GM23338 (cell line): ENCODE measurements around the gene FSD1. TPM values are rescaled to one million over a fixed set of nuclear protein-coding genes. Genes with fewer than 3 reads are reported as not detected.

Experiments
- ATAC-seq: fragments of 200-7000 bp; cut with Tn5 transposase; 3 replicates; pipeline ENCODE4 v1.9.1; 2020
- DNase-seq: peaks from one replicate; pipeline ENCODE4 v3.0.0-alpha.2; 2015; ENCODE audit warnings: low spot score
- H2AFZ ChIP-seq: fragments of 200-600 bp; sonication (generic); 2 replicates; pipeline ENCODE4 v1.8.0; 2016; ENCODE audit warnings: antibody characterized with exemption, mild to moderate bottlenecking, moderate library complexity
- H3F3A ChIP-seq: fragments of 200-600 bp; sonication (generic); replicated peaks from 2 replicates; pipeline ENCODE4 v1.8.0; 2017; ENCODE audit warnings: antibody characterized with exemption, mixed run types, low read depth
- H3K27ac ChIP-seq: fragments of 200-600 bp; sonication (generic); 2 replicates; pipeline ENCODE4 v1.6.1; 2016; ENCODE audit warnings: low read depth
- H3K27me3 ChIP-seq: fragments of 200-600 bp; sonication (generic); 2 replicates; pipeline ENCODE4 v1.8.0; 2016; ENCODE audit warnings: mild to moderate bottlenecking, mixed run types, moderate library complexity; ENCODE audit not compliant: insufficient read depth
- H3K36me3 ChIP-seq: fragments of 200-600 bp; sonication (generic); 2 replicates; pipeline ENCODE4 v1.8.0; 2016; ENCODE audit warnings: mild to moderate bottlenecking; ENCODE audit not compliant: insufficient read depth
- H3K4me1 ChIP-seq: fragments of 200-600 bp; sonication (generic); 2 replicates; pipeline ENCODE4 v1.8.0; 2016; ENCODE audit warnings: mild to moderate bottlenecking, moderate library complexity; ENCODE audit not compliant: insufficient read depth
- H3K4me2 ChIP-seq: fragments of 200-600 bp; sonication (generic); 2 replicates; pipeline ENCODE4 v1.7.1; 2017; ENCODE audit warnings: mixed run types
- H3K4me3 ChIP-seq: fragments of 200-600 bp; sonication (generic); 2 replicates; pipeline ENCODE4 v1.6.1; 2016; ENCODE audit warnings: mixed run types
- H3K79me2 ChIP-seq: fragments of 200-600 bp; sonication (generic); replicated peaks from 2 replicates; pipeline ENCODE4 v1.8.0; 2017; ENCODE audit warnings: mild to moderate bottlenecking; ENCODE audit not compliant: insufficient read depth
- H3K9me2 ChIP-seq: fragments of 200-600 bp; sonication (generic); 2 replicates; pipeline ENCODE4 v1.8.0; 2017; ENCODE audit not compliant: insufficient read depth
- H4K20me1 ChIP-seq: fragments of 200-600 bp; sonication (generic); replicated peaks from 2 replicates; pipeline ENCODE4 v1.8.0; 2017; ENCODE audit warnings: mild to moderate bottlenecking; ENCODE audit not compliant: insufficient read depth
- H3K27ac Mint-ChIP-seq: 2 replicates; pipeline ENCODE4 v1.8.0; 2020; ENCODE audit warnings: inconsistent platforms, mild to moderate bottlenecking, moderate library complexity, mixed read lengths
- H3K27me3 Mint-ChIP-seq: 3 replicates; pipeline ENCODE4 v1.8.0; 2022; ENCODE audit warnings: low read depth, mild to moderate bottlenecking, moderate library complexity, mixed read lengths, inconsistent platforms; ENCODE audit not compliant: insufficient read depth, poor library complexity
- H3K36me3 Mint-ChIP-seq: 3 replicates; pipeline ENCODE4 v1.8.0; 2021; ENCODE audit warnings: low read depth, mild to moderate bottlenecking, inconsistent platforms, moderate library complexity, mixed read lengths
- H3K4me1 Mint-ChIP-seq: 3 replicates; pipeline ENCODE4 v1.8.0; 2020; ENCODE audit warnings: mild to moderate bottlenecking, inconsistent platforms, mixed read lengths
- H3K4me3 Mint-ChIP-seq: 3 replicates; pipeline ENCODE4 v1.8.0; 2021; ENCODE audit warnings: moderate library complexity, mild to moderate bottlenecking, inconsistent platforms, mixed read lengths
- H3K9me3 Mint-ChIP-seq: 3 replicates; pipeline ENCODE4 v1.8.0; 2020; ENCODE audit warnings: moderate library complexity, mild to moderate bottlenecking, inconsistent platforms, mixed read lengths
- CREB1 ChIP-seq: fragments of 250-450 bp; sonication (Bioruptor Pico); IDR thresholded peaks from 2 replicates; pipeline ENCODE4 v1.5.0; 2020; ENCODE audit warnings: low read depth, mild to moderate bottlenecking, moderate library complexity
- CTCF ChIP-seq, 2 experiments: fragments of 200-600 bp in 1 of 2; sonication (generic) in 1 of 2; conservative IDR thresholded peaks; 2 replicates each; pipeline versions ENCODE4 v1.5.1 to v1.6.1; 2016 to 2017; ENCODE audit warnings: antibody characterized with exemption in 2 of 2, low read depth in 2 of 2, mild to moderate bottlenecking in 2 of 2, moderate library complexity in 1 of 2
- ETS1 ChIP-seq: IDR thresholded peaks from 2 replicates; pipeline ENCODE4 v1.6.1; 2016; ENCODE audit warnings: antibody characterized with exemption
- EZH2 ChIP-seq: fragments of 200-600 bp; sonication (generic); IDR thresholded peaks from one replicate; pipeline ENCODE4 v1.8.0; 2017; ENCODE audit warnings: antibody characterized with exemption, mild to moderate bottlenecking, low read depth; ENCODE audit not compliant: unreplicated experiment
- EZH2phosphoT487 ChIP-seq: fragments of 200-600 bp; sonication (generic); IDR thresholded peaks from one replicate; pipeline ENCODE4 v1.8.1; 2018; ENCODE audit warnings: antibody characterized with exemption; ENCODE audit not compliant: unreplicated experiment
- NANOG ChIP-seq: IDR thresholded peaks from 2 replicates; pipeline ENCODE4 v1.6.1; 2016; ENCODE audit warnings: antibody characterized with exemption, borderline replicate concordance
- POLR2AphosphoS5 ChIP-seq: IDR thresholded peaks from 2 replicates; pipeline ENCODE4 v1.6.1; 2016; ENCODE audit warnings: antibody characterized with exemption, low read depth
- REST ChIP-seq: IDR thresholded peaks from one replicate; pipeline ENCODE4 v1.6.1; 2018; ENCODE audit warnings: antibody characterized with exemption; ENCODE audit not compliant: unreplicated experiment
- STAT1 ChIP-seq: IDR thresholded peaks from one replicate; pipeline ENCODE4 v1.6.1; 2016; ENCODE audit warnings: antibody characterized with exemption; ENCODE audit not compliant: unreplicated experiment
- ZNF114 ChIP-seq: fragments of 250-450 bp; sonication (Bioruptor Pico); IDR thresholded peaks from 2 replicates; pipeline ENCODE4 v1.5.0; 2020; ENCODE audit warnings: mild to moderate bottlenecking, moderate library complexity
- ZNF331 ChIP-seq: fragments of 250-450 bp; sonication (Bioruptor Pico); IDR thresholded peaks from 2 replicates; pipeline ENCODE4 v1.5.0; 2020; ENCODE audit warnings: low read depth, mild to moderate bottlenecking, moderate library complexity
- ZNF462 ChIP-seq: fragments of 250-450 bp; sonication (Bioruptor Pico); IDR thresholded peaks from 2 replicates; pipeline ENCODE4 v1.5.0; 2020; ENCODE audit warnings: mild to moderate bottlenecking, moderate library complexity
- polyA plus RNA-seq: library from polyadenylated mRNA; unstranded; fragments of >200 nt; fragmentation: Nextera tagmentation; extraction: Ambion mirVana; gene quantifications from 2 replicates; pipeline ENCODE4 v1.2.1, GENCODE V29; 2016
- total RNA-seq: library from RNA; depleted of rRNA; stranded (reverse); fragments of >200 nt; shearing (Covaris generic); gene quantifications from 2 replicates; pipeline ENCODE4 v1.2.3, GENCODE V29; 2014

The FSD1 gene
- total and polyA plus RNA-seq, 2 experiments from 2014 or later = 50.7 to 82.9 TPM

GRCh38 chr19:4365791-4366665 is 61.6 kb downstream of the FSD1 start:
- no peaks in the 10 kb centered on the region for H3K27me3 ChIP-seq
- no peak overlapping the region for H3K27ac ChIP-seq
- H4K20me1 ChIP-seq = peaks cover 11% of the 10 kb centered on the region; the same call in 1 of the 2 replicates
- Mint-ChIP-seq H3K9me3 (no peaks in the 10 kb centered on the region), H3K27ac (no peak overlapping the region), H3K4me3 (no peak overlapping the region), H3K27me3 (peaks cover 33% of the 10 kb centered on the region), H3K4me1 (peaks cover 22% of the 10 kb centered on the region), H3K36me3 (peaks cover 10% of the 10 kb centered on the region; the same call in 2 of the 3 replicates)
- H3F3A ChIP-seq = peaks cover 15% of the 10 kb centered on the region
- no peaks in the 10 kb centered on the region for H3K36me3 ChIP-seq
- ATAC-seq = no peak
- peaks cover 11% of the 10 kb centered on the region; the same call in 1 of the 2 replicates for H3K79me2 ChIP-seq
- no peak overlapping the region for H2AFZ ChIP-seq
- peaks cover 10% of the 10 kb centered on the region for H3K4me1 ChIP-seq
- no peaks in the 10 kb centered on the region for H3K9me2 ChIP-seq
- TF ChIP-seq STAT1 (no peak), EZH2 (no peak), REST (no peak), NANOG (no peak), ZNF462 (no peak), POLR2AphosphoS5 (no peak; the same call in 1 of the 2 replicates), ETS1 (no peak), EZH2phosphoT487 (no peak), ZNF331 (CRISPR knock-in tag) (no peak), CTCF (conservative IDR thresholded peaks at IDR 0.05; ENCODE audit: low read depth in 2 of 2) (no peak), ZNF114 (no peak), CREB1 (CRISPR knock-in tag) (no peak)
- H3K4me2 ChIP-seq = no peak overlapping the region
- DNase-seq = no peak
- H3K4me3 ChIP-seq = no peak overlapping the region
